MG63 (cell line): ENCODE data around the gene DAB1. TPM values are rescaled to one million over a fixed set of nuclear protein-coding genes. Genes with fewer than 3 reads are reported as not detected.
A peak's percentile ranks its signal among the peaks of the same experiment; 100 is the strongest.
"Not testable (repeated sequence)": the region's sequence is repeated elsewhere in the genome, so short reads cannot be mapped to it uniquely, and the experiment has no call there.

ENCODE experiments used
- DNase-seq: peaks from one replicate; pipeline ENCODE4 v3.0.0-alpha.2; 2020
- H3K27me3 ChIP-seq: fragments of 250-450 bp; sonication (Bioruptor Pico); 2 replicates; pipeline ENCODE4 v1.5.1; 2020; ENCODE audit warnings: mild to moderate bottlenecking, moderate library complexity
- H3K36me3 ChIP-seq: fragments of 250-450 bp; sonication (Bioruptor Pico); 2 replicates; pipeline ENCODE4 v1.5.1; 2020; ENCODE audit warnings: mild to moderate bottlenecking, moderate library complexity
- H3K4me3 ChIP-seq: fragments of 250-450 bp; sonication (Bioruptor Pico); 2 replicates; pipeline ENCODE4 v1.5.1; 2020; ENCODE audit warnings: mild to moderate bottlenecking, moderate library complexity
- H3K9me3 ChIP-seq: fragments of 250-450 bp; sonication (Bioruptor Pico); 2 replicates; pipeline ENCODE4 v1.5.1; 2020; ENCODE audit warnings: mild to moderate bottlenecking, moderate library complexity
- total RNA-seq: library from RNA; depleted of rRNA; stranded (reverse); fragments of >200 nt; shearing (Covaris generic); gene quantifications from 2 replicates; pipeline ENCODE4 v1.2.3, GENCODE V29; 2014; ENCODE audit warnings: low replicate concordance

The DAB1 gene
- total RNA-seq, 1 experiment from 2014 or later: not detected

- Histone ChIP-seq H3K36me3 (no peaks in the 10 kb centered on the region), H3K27me3 (no peaks in the 10 kb centered on the region), H3K9me3 (no peaks in the 10 kb centered on the region), H3K4me3 (no peak overlapping the region)
- no peak for DNase-seq
Observed at GRCh38 chr1:57088653-57089052, 335.2 kb downstream of the DAB1 start.

- H3K36me3 ChIP-seq, H3K9me3 ChIP-seq, DNase-seq, H3K4me3 ChIP-seq, H3K27me3 ChIP-seq: not testable (repeated sequence)
Observed at GRCh38 chr1:57087660-57088059, 336.2 kb downstream of the DAB1 start.

GRCh38 chr1:57086154-57086553 is 337.7 kb downstream of the DAB1 start:
- Histone ChIP-seq H3K4me3 (no peak overlapping the region), H3K36me3 (no peaks in the 10 kb centered on the region), H3K9me3 (no peaks in the 10 kb centered on the region), H3K27me3 (no peaks in the 10 kb centered on the region)
- no peak for DNase-seq

- no peaks in the 10 kb centered on the region for H3K27me3 ChIP-seq
- no peak for DNase-seq
- H3K4me3 ChIP-seq: no peak overlapping the region
- no peaks in the 10 kb centered on the region for H3K9me3 ChIP-seq
- H3K36me3 ChIP-seq: no peaks in the 10 kb centered on the region
Observed at GRCh38 chr1:57084701-57085100, 339.2 kb downstream of the DAB1 start.

- Histone ChIP-seq H3K27me3 (no peaks in the 10 kb centered on the region), H3K36me3 (no peaks in the 10 kb centered on the region), H3K4me3 (no peak overlapping the region), H3K9me3 (no peaks in the 10 kb centered on the region)
- DNase-seq: no peak
Observed at GRCh38 chr1:57082711-57083439, 341.0 kb downstream of the DAB1 start.

GRCh38 chr1:57079454-57080157 is 344.3 kb downstream of the DAB1 start:
- Histone ChIP-seq H3K9me3 (no peaks in the 10 kb centered on the region), H3K4me3 (no peak overlapping the region), H3K27me3 (no peaks in the 10 kb centered on the region), H3K36me3 (no peaks in the 10 kb centered on the region)
- DNase-seq: no peak

- no peaks in the 10 kb centered on the region for H3K27me3 ChIP-seq
- H3K9me3 ChIP-seq: no peaks in the 10 kb centered on the region
- H3K36me3 ChIP-seq: no peaks in the 10 kb centered on the region
- DNase-seq: no peak
- H3K4me3 ChIP-seq: no peak overlapping the region
Observed at GRCh38 chr1:57072401-57073110, 351.3 kb downstream of the DAB1 start.

- Histone ChIP-seq H3K36me3 (no peaks in the 10 kb centered on the region), H3K27me3 (no peaks in the 10 kb centered on the region), H3K4me3 (no peak overlapping the region), H3K9me3 (no peaks in the 10 kb centered on the region)
- DNase-seq: no peak
Observed at GRCh38 chr1:57067863-57068262, 356.0 kb downstream of the DAB1 start.

GRCh38 chr1:57066980-57067610 is 356.8 kb downstream of the DAB1 start:
- Histone ChIP-seq H3K36me3 (no peaks in the 10 kb centered on the region), H3K4me3 (no peak overlapping the region), H3K27me3 (no peaks in the 10 kb centered on the region), H3K9me3 (no peaks in the 10 kb centered on the region)
- DNase-seq: no peak

GRCh38 chr1:57065442-57065841 is 358.4 kb downstream of the DAB1 start:
- DNase-seq: no peak
- Histone ChIP-seq H3K9me3 (no peaks in the 10 kb centered on the region), H3K36me3 (no peaks in the 10 kb centered on the region), H3K27me3 (no peaks in the 10 kb centered on the region), H3K4me3 (no peak overlapping the region)

GRCh38 chr1:57064379-57065140 is 359.3 kb downstream of the DAB1 start:
- Histone ChIP-seq H3K4me3 (no peak overlapping the region), H3K36me3 (no peaks in the 10 kb centered on the region), H3K27me3 (no peaks in the 10 kb centered on the region), H3K9me3 (no peaks in the 10 kb centered on the region)
- DNase-seq: no peak

GRCh38 chr1:57063406-57064125 is 360.3 kb downstream of the DAB1 start:
- Histone ChIP-seq H3K9me3 (no peaks in the 10 kb centered on the region), H3K27me3 (no peaks in the 10 kb centered on the region), H3K4me3 (no peak overlapping the region), H3K36me3 (no peaks in the 10 kb centered on the region)
- DNase-seq: no peak

GRCh38 chr1:57061369-57061768 is 362.5 kb downstream of the DAB1 start:
- Histone ChIP-seq H3K9me3 (no peaks in the 10 kb centered on the region), H3K4me3 (no peak overlapping the region), H3K36me3 (no peaks in the 10 kb centered on the region), H3K27me3 (no peaks in the 10 kb centered on the region)
- peak; percentile 33 for DNase-seq

- no peak for DNase-seq
- H3K9me3 ChIP-seq: no peaks in the 10 kb centered on the region
- no peaks in the 10 kb centered on the region for H3K36me3 ChIP-seq
- no peak overlapping the region for H3K4me3 ChIP-seq
- H3K27me3 ChIP-seq: no peaks in the 10 kb centered on the region
Observed at GRCh38 chr1:57060451-57060850, 363.4 kb downstream of the DAB1 start.

GRCh38 chr1:57058652-57059501 is 365.0 kb downstream of the DAB1 start:
- DNase-seq: no peak
- Histone ChIP-seq H3K36me3 (no peaks in the 10 kb centered on the region), H3K4me3 (no peak overlapping the region), H3K27me3 (no peaks in the 10 kb centered on the region), H3K9me3 (no peaks in the 10 kb centered on the region)
